ENCODE data around the gene NCOR2.

The NCOR2 gene

DNA sequence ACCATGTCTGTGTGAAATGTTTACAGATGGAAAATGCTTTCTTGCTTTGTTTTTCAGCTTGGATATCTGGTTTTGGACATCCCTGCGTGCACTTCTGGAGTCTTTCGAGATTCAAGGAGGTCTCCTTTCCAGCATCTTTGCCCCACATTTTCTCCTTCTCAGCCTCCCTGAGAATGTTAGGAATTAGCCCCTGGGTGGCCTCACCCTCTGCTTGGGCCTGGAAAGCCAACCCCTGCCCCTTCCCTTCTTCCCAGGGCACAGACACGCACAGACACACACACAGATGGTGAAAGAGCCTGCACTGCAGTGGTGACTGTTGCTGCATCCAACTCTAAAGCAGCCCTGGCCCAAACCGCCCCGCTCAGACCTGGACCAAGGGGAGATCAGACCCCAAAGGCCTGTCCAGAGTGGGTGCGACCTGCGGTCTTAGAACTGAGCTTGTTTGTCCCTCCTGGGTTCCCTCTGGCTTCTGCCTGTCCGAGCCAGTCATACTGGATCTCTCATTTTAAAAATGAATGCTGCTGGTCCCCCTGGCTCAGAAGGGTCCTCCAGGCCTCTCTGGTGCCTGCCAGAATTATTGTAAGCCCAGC is 8.7 kb upstream of the NCOR2 start:
- DNase-seq (ENCODE audit: low read depth): no peak
- TF ChIP-seq POLR2A (IDR thresholded peaks at IDR 0.05; ENCODE audit: extremely low read depth, insufficient read length): no peak
- TF ChIP-seq, protein P1, sequence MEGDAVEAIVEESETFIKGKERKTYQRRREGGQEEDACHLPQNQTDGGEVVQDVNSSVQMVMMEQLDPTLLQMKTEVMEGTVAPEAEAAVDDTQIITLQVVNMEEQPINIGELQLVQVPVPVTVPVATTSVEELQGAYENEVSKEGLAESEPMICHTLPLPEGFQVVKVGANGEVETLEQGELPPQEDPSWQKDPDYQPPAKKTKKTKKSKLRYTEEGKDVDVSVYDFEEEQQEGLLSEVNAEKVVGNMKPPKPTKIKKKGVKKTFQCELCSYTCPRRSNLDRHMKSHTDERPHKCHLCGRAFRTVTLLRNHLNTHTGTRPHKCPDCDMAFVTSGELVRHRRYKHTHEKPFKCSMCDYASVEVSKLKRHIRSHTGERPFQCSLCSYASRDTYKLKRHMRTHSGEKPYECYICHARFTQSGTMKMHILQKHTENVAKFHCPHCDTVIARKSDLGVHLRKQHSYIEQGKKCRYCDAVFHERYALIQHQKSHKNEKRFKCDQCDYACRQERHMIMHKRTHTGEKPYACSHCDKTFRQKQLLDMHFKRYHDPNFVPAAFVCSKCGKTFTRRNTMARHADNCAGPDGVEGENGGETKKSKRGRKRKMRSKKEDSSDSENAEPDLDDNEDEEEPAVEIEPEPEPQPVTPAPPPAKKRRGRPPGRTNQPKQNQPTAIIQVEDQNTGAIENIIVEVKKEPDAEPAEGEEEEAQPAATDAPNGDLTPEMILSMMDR (IDR thresholded peaks at IDR 0.05; ENCODE audit: low read depth, low read length): no peak
- TF ChIP-seq MYC (IDR thresholded peaks at IDR 0.05; ENCODE audit: low read depth, low read length): no peak
- TF ChIP-seq, protein P2, sequence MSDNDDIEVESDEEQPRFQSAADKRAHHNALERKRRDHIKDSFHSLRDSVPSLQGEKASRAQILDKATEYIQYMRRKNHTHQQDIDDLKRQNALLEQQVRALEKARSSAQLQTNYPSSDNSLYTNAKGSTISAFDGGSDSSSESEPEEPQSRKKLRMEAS (IDR thresholded peaks at IDR 0.05; ENCODE audit: low read depth, low read length): no peak
- no peak overlapping the region for H3K4me3 ChIP-seq (ENCODE audit: low read depth, low read length)

DNA sequence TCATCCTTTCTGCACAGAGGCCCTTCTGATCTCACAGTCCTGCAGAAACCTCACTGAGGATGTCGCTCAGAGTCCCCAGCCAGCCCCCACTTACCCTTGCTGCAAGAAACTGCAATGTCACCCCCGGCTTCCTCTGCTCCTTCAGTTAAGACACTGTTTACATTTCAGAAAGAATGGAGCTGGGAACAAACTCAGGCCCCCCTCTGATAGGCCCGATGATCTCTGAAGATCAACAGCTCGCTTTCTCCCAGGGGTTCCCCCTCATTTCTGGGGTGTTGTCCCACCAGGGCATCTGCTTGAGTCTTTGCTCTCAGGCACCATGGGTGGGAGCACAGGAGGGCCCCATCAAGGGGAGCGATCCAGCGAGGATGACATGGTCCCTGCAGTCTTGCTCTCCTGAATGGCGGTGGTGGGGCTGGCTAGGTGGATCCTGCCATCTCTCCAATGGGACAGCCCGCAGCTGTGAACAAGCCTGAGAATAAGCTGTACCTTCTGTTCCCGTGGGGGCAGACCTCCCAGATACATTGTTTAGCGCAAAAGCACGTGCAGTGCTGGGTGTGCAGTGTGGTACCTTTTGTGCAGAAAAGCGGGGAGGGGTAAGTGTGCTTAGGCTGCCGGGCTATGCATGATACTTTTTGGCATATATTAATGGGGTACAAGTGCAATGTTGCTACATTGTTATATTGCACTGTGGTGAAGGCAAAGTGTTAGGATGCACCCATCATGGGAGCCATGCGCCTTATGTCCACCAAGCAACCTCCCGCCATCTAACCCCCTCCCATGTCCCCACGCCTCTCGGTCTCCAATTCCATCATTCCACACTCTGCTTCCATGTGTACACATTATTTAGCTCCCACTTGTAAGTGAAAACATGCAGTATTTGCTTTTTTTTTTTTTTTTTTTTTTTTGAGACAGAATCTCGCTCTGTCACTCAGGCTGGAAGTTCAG is 6.7 kb upstream of the NCOR2 start:
- TF ChIP-seq, protein P1 (IDR thresholded peaks at IDR 0.05; ENCODE audit: low read depth, low read length): no peak
- TF ChIP-seq, protein P2 (IDR thresholded peaks at IDR 0.05; ENCODE audit: low read depth, low read length): no peak
- TF ChIP-seq POLR2A (IDR thresholded peaks at IDR 0.05; ENCODE audit: extremely low read depth, insufficient read length) (no peak), MYC (IDR thresholded peaks at IDR 0.05; ENCODE audit: low read depth, low read length) (no peak)
- H3K4me3 ChIP-seq (ENCODE audit: low read depth, low read length): no peak overlapping the region
- DNase-seq (ENCODE audit: low read depth): peak; percentile 54

DNA sequence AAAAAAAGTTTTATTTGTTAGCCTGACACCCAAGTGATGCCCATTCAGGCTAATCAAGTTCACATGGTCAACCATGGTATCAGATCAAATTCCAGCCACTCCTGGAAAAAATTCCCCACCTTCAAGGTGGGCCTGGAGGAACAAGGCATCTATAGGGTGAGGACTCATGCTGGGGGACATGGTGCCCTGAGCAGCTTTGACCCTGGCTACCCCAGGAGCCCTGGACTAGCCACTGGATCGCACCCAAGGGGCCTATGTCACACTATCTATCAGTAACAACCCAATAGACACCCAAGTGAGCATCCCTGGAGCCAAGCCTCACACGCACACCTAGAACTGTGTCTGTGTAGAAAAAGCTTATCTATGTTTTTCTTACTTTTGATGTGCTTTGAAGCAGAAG is 4.1 kb upstream of the NCOR2 start:
- no peak for TF ChIP-seq MYC (IDR thresholded peaks at IDR 0.05; ENCODE audit: low read depth, low read length)
- TF ChIP-seq, protein P2 (IDR thresholded peaks at IDR 0.05; ENCODE audit: low read depth, low read length): no peak
- TF ChIP-seq, protein P1 (IDR thresholded peaks at IDR 0.05; ENCODE audit: low read depth, low read length): no peak
- no peak for TF ChIP-seq POLR2A (IDR thresholded peaks at IDR 0.05; ENCODE audit: extremely low read depth, insufficient read length)
- no peak overlapping the region for H3K4me3 ChIP-seq (ENCODE audit: low read depth, low read length)
- no peak for DNase-seq (ENCODE audit: low read depth)

DNA sequence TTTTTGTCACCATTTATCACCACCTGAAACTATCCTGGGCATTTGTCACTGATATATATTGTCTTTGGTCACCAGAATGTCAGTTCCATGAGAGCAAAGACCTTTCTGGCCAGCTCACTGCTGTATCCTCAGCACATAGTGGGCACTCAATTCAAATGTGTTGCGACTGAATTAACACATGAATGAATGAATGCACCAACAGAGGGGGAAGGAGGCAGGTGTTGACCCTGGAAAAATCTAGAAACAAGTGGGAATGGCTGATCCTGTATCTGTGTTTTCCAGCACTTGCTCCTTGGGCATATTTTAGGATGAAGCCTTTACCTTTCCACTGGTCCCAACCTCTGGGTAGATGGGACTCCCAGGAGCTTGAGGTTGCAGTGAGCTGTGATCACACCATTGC is 3.4 kb upstream of the NCOR2 start:
- H3K4me3 ChIP-seq (ENCODE audit: low read depth, low read length): no peak overlapping the region
- DNase-seq (ENCODE audit: low read depth): no peak
- TF ChIP-seq, protein P2 (IDR thresholded peaks at IDR 0.05; ENCODE audit: low read depth, low read length): no peak
- TF ChIP-seq POLR2A (IDR thresholded peaks at IDR 0.05; ENCODE audit: extremely low read depth, insufficient read length): no peak
- TF ChIP-seq, protein P1 (IDR thresholded peaks at IDR 0.05; ENCODE audit: low read depth, low read length): no peak
- no peak for TF ChIP-seq MYC (IDR thresholded peaks at IDR 0.05; ENCODE audit: low read depth, low read length)

DNA sequence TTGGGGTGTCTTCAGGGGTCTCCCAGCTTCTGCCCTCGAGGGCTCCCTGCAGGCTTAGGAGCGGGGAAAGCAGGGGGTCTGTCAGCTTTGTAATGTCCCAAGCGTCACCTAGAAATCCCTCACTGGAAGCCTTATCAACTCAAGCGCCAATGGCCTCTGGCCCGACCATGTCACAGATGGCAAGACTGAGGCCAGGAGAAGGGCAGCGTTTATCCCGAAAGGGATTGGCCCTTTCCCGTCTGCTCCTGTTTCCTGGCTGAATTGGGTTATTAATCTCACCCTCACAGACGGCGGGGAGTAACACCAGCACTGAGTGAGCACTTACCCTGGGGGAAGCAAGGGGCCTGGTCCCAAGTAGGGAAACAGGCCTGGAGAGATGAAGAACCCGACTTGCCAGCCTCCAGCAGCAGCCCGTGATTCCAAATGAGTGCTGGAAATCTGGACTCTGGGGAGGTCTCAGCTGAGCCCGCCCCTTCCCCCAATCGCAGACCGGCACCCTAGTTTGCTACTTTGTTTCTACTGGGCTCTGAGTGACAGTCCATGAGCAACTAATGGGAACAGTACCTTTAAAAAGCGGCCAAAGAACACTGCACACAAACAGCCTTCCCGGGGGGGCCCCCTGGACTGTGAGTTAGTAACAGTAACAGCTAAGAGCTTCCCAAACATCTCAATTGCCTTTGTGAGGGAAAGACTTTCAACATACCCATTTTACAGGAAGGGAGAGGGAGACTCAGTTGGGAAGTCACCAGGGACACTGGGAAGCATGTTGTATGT is 2.1 kb upstream of the NCOR2 start:
- H3K4me3 ChIP-seq (ENCODE audit: low read depth, low read length): no peak overlapping the region
- no peak for DNase-seq (ENCODE audit: low read depth)
- TF ChIP-seq, protein P2 (IDR thresholded peaks at IDR 0.05; ENCODE audit: low read depth, low read length): no peak
- no peak for TF ChIP-seq POLR2A (IDR thresholded peaks at IDR 0.05; ENCODE audit: extremely low read depth, insufficient read length)
- TF ChIP-seq, protein P1 (IDR thresholded peaks at IDR 0.05; ENCODE audit: low read depth, low read length): no peak
- no peak for TF ChIP-seq MYC (IDR thresholded peaks at IDR 0.05; ENCODE audit: low read depth, low read length)

Data from NB4 (cell line).